Stimulated activated CD4-positive, alpha-beta T cell treated with anti-CD3 and anti-CD28 coated beads, Interleukin-2, amount 100 ng/mL, for 24 hours (primary cell): ENCODE measurements around the gene PDE8A.

ENCODE experiments used
- DNase-seq, 2 donors: peaks; one replicate each; pipeline ENCODE4 v3.0.0-alpha.2; 2020

Gene PDE8A

DNA sequence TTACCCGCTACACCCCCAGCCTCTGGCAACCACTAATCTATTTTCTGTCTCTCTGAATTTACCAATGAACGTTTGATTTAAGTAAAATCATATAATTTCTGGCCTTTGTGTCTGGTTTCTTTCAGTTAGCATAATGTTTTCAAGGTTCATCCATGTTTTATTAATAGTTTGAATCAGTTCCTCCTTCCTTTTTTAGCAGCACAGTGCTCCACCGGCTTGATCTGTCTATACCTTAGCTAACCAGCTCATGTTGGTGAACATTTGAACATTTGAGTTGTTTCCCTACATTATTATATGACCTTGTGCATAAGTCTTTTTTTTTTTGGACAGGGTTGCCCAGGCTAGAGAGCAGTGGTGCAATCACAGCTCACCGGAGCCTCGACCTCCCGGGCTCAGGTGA is 33.3 kb downstream of the PDE8A start:
- DNase-seq: no peak

- no peak for DNase-seq
Observed at GRCh38 chr15:85016275-85016674, 34.6 kb downstream of the PDE8A start.

DNA sequence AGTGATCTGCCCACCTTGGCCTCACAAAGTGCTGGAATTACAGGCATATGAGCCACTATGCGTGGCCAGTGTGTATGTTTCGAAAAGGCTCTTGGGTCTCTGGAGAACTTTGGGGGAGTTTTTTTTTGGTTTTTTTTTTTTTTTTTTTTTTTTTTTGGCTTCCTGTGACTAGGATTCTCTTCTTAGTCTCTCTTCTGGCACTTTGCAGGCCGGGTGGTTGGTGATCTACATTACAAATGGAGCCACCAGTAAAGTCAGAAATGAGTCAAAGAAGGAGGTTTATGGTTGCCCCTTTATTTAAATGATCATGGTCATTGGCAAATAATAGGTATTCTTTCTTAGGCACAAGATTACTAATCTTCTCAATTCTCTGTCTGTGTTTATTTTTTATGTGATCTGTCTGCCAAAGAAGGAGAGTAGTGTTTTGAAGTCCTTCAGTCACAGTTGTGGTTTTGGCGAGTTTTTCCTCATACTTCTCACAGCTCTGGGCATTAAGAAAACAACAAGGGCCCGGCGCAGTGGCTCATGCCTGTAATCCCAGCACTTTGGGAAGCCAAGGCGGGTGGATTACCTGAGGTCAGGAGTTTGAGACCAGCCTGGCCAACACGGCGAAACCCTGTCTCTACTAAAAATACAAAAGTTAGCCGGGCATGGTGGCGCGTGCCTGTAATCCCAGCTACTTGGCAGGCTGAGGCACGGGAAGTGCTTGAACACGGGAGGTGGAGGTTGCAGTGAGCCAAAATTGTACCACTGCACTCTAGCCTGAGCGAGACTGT is 38.3 kb downstream of the PDE8A start:
- no peak for DNase-seq

DNA sequence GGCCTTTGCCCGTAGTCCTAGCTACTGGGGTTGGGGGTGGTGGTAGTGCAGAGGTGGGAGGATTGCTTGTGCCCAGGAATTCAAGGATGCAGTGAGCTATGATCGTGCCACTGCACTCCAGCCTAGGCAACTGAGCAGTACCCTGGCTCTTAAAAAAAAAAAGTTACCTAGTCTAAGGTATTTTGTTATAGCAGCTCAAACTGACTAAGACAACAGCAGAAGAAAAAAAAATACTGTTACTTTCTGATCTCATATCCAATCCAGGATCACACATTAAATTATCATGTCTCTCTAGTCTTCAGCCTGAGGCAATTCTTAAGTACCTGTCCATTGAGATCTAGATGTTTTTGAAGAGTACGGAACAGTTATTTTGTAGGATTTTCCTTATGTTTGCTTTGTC is 39.8 kb downstream of the PDE8A start:
- no peak for DNase-seq

DNA sequence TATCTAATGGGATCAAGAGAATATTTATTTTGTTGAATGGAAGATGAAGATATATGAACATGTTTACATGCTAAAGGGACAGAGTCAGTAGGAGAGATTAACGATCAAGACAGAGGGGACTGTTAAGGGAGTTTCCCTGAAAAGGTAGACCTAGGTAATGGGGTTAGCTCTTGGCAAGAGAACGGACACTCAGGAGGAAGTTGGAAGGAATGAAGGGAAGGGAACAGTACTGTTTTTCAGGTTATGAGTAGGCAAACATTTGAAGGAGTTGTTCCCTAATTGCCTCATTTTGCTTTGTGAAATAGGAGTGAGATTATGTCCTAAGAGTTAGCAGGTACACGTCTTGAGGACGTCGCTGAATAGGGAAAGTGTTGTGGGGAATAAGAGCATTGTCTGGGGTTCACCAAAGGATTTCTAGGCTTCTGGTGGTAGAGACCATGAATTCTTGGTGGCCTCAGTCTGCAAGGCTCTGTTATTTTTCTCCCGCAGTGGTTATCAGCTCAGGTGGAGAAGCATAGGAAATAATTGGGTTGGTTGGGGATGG is 41.3 kb downstream of the PDE8A start:
- DNase-seq: no peak

GRCh38 chr15:85024003-85024402 is 42.3 kb downstream of the PDE8A start:
- DNase-seq: no peak

- DNase-seq: no peak
Observed at GRCh38 chr15:85024509-85025336, 43.1 kb downstream of the PDE8A start.

DNA sequence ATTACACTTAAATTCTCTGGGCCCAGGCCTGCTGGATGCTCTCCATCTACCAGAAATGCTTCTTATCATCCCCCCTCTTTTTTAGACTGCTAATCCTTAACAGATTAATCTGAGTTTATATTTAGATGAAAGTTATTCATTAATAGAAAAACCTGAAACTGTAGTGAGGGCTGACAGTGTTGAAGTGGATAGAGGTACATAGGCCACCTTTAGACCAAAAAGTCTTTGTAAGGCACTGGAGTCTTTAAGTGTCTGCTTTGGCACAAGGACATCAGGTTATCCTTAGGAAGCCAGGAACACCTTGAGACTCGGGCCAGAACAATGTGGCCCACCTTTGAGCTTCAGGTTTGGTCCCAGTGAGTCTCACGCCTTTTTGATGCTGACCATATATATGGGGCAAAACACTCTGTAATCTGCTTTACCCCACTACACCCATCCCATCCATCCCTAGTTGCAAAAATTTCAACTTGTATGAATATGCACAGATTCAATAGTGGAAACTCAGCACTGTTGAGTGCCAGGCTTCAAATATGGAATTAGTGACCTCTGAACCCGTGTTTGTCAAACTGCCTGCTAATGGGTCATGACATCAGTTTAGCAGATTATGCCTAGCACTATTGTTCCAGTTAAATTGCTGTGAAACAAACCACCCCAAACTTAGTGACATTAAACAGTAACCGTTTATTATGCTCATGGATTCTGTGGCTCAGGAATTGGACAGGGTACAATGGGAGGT is 44.0 kb downstream of the PDE8A start:
- no peak for DNase-seq

DNA sequence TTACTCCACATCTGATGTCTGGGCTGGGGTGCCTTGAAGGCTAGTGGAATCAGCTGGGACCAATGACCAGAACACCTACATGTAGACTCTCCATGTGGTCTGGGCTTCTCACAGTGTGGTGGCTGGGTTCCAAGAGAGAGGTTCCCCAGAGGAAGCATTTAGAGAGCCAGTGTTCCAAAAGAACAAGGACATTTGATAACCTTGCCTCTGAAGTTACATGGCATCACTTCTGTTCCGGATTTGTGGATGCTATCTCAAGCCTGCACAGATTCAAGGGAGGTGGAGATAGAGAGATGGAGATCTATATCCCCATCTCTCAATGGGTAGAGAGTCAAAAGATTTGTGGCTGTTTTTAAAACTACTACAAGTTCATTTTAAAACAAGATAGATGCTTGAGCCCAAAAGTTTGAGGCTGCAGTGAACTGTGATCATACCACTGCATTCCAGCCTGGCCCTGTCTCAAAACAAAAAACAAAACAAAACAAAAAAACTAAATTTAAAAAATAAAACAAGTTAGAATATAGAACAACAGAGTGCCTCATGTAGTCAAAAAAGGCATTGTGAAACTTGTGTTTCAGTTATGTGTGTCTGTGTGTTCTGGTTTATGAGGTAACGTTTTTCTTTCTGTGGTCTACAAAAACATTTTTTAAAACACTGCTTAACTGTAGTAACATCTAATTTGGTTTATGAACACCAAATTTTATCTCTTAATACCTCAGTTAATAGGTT is 44.8 kb downstream of the PDE8A start:
- no peak for DNase-seq

GRCh38 chr15:85027033-85027380 is 45.4 kb downstream of the PDE8A start:
- DNase-seq: no peak

DNA sequence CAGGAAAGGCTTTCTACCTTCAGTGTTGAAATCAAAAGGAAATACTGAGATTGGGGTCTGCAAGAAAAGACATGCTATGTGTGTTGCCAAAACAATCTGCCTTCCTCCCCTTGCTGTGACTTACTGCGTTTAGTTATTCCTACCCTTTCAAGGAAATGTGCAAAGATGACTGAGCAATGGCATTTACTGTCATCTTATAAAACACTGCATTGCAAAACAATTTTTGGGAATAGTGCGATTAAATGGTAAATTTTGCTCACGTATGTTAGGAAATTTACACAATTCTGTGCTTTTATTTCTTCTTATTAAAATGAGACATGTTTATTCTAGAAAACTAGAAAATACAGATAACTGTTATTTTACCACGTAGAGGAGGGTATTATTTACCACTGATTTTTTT is 45.8 kb downstream of the PDE8A start:
- DNase-seq: no peak

DNA sequence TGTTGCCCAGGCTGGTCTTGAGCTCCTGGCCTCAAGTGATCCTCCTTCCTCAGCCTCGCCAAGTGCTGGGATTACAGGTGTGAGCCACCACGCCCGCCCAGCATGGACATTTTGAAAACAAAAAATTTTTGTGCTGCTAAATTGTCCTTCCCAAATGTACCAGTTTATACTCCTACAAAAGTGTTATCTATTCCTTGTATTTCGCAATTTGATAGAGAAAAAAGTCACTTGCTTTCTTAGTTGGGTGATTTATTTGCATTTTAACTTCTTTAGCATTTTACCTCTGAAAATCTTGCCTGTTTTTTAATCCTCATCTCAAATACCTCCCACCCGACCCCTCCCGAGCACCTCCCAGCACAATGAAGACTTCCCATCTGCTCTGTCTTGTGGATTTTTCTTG is 46.8 kb downstream of the PDE8A start:
- DNase-seq: no peak

DNA sequence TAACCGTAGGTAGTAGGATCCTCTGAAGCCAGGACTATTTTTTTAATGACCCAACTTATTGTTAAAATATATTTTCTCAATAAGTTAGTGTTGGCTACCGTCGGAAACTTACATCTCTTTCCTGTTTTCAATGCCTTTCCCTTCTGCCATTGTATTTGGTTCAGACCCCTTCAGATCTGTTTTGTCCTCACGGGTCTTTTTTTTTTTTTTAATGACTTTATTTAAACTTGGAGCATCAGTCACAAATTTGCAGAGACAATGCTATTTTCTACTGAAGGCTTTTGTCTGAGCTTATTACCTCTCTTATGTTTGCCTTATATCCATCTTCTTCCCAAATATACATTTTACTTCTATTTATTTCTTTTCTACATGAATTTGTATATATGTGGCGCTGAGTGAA is 47.6 kb downstream of the PDE8A start:
- no peak for DNase-seq

DNA sequence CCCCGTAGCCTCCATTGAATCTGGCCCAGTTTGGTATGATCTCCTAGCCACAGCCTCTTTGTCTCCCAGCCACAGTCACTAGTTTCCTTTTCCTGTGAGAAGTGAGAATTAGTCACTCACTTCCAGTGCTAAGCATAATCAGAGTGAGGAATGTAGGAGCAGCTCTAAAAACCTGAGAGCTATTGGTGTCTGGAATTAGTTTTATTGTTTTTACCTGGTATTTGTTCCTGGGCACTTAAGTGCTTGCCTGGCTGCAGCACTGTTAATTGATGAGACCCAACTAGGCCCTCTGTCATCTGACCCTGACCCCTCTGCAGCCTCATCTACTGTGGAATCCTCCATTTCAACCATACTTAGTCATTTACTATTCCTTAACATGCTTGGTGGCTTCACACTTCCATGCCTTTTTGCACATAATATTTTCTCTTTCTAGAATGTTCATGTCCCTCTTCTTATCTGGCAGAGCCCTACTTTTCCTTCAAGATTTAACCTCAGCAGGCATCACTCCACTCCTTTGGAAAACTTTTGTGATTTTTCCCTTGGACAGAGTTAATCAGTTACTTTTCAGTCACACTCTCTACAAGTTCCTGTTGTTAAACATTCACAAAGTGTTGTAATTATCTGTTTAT is 48.8 kb downstream of the PDE8A start:
- no peak for DNase-seq

- DNase-seq: no peak
Observed at GRCh38 chr15:85031086-85031943, 49.7 kb downstream of the PDE8A start.

DNA sequence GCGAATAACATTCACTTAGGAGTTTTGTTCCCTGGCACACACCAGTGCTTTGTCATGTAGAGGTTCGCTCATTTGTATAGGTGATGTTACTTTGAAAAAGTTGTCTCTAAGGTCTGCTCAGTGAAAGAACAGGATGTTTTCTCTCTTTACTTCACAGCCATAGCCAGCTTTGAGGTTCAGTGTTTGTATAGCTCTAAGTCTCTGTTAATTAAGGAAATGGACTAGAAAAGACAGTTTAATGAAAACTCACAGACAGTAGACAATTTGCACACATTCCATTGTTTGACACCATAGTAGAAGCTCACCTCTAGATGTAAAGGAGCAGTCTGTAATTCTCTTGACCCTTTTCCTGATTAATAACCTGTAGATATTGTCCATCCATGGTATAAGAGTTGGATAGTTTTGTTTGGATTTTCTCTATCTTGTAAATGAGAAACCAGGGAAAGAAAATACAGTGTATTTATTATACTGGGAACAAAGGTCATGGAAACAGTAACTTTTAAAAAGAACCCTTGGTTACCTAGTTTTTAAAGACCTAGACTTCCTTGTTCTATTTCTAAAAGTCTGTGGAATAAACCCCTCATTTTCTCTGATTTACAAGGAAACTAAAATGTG is 50.4 kb downstream of the PDE8A start:
- no peak for DNase-seq

- no peak for DNase-seq
Observed at GRCh38 chr15:85033148-85033547, 51.5 kb downstream of the PDE8A start.

DNA sequence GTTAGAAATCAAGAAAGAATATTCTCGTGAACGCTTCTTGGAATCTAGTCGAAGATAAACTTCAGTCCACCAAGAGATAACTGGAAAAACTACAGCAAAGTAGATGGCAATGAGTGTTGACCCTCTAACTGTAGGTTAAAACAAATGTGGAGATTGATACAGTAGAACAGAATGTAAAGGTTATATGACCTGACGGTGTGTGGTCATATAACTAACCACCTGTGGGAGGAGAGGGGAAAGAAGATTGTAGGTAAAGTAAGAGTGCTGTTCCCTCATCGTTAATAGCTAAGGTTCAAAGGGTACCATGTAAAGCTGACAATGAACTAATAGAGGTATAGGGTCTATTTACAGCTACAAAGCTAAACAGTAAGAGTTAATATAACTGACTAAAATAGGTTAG is 52.6 kb downstream of the PDE8A start:
- no peak for DNase-seq

DNA sequence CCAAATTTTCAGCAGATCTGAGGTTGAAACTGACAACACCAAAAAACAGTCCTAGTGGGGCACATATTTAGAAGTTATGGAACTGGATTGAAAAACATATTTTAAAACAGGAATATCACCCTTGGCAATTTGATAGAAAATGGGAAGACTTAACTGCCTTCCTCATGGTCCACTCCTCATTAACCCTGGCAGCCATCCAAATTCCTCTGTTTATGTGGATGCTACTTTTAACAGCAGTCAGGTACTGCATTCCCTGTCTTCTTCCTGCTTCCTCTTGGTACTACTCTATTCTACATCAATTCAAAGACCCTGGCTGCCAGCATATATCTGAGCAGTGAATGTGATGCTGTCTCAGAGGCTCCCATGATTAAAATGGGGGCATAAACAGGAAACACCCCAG is 54.3 kb downstream of the PDE8A start:
- no peak for DNase-seq

DNA sequence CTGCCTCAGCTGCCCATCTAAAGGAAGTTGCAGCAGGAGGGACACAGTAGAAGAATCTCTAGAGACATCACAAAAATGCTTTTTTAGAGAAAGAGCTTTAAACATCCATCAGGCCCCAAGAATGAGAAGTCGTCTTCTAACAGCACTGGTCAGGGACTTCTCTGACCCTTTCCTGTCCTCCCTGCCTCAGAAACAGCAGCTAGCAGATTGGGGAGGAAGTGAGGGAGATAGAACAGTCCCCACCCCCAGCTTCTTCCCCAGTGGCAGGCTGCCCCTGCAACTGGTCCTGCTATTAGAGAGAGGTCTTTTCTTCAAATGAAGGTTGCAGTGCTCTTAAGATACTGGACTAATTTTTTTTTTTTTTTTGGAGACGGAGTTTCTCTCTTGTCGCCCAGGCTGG is 55.1 kb downstream of the PDE8A start:
- DNase-seq: no peak

DNA sequence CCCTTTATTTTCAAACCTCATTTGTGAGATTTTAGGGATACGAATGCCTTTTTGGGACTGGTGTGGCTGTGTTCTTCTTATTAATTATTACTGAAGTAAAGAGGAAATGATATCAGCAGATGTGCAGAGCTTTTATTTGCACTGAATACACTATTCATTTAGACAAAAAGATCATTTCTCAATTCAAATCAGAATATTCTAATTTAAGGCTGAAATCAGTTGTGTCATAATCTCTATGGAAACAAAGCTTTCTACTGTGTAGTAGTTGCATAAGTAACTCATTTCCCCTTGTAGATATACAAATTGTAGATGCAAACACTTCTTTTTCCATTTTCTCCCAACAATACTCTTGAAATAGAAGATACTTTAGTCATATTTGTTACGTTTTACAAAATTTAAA is 56.0 kb downstream of the PDE8A start:
- DNase-seq: no peak
